PC-3 (cell line): ENCODE measurements around the gene ZNF91. TPM values are rescaled to one million over a fixed set of nuclear protein-coding genes. Genes with fewer than 3 reads are reported as not detected.
A peak's percentile ranks its signal among the peaks of the same experiment; 100 is the strongest.

Experiments used
- ATAC-seq: fragments of 200-7000 bp; cut with Tn5 transposase; 2 replicates; pipeline ENCODE4 v1.9.1; 2020; ENCODE audit warnings: mild to moderate bottlenecking, moderate library complexity
- BruUV-seq: library from RNA; stranded (reverse); fragments of 400-500 nt; replicated peaks from 2 replicates; lab custom pipeline; 2021; lab: Mats Ljungman, UMichigan
- CTCF ChIA-PET: fragments of 300-600 bp; sonication (Branson Sonifier 250); formaldehyde crosslinking; loops from one replicate; lab custom pipeline; 2022; ENCODE audit warnings: antibody characterized with exemption; lab: Charles Lee
- POLR2A ChIA-PET: fragments of 300-600 bp; sonication (Branson Sonifier 250); formaldehyde crosslinking; loops from one replicate; lab custom pipeline; 2022; ENCODE audit warnings: antibody characterized with exemption; ENCODE audit not compliant: unreplicated experiment; lab: Charles Lee
- DNase-seq: peaks from one replicate; pipeline ENCODE4 v3.0.0-alpha.2; 2015
- H2AFZ ChIP-seq: fragments of 300-600 bp; sonication (generic); 2 replicates; pipeline ENCODE4 v1.6.0; 2016; ENCODE audit warnings: antibody characterized with exemption, low read length
- H3F3A ChIP-seq: fragments of 300-600 bp; sonication (generic); one replicate; pipeline ENCODE4 v1.6.0; 2017; ENCODE audit warnings: antibody characterized with exemption, low read length, control low read depth, mild to moderate bottlenecking; ENCODE audit not compliant: unreplicated experiment
- H3K27ac ChIP-seq: fragments of 300-600 bp; sonication (generic); 2 replicates; pipeline ENCODE4 v1.5.1; 2016; ENCODE audit warnings: mild to moderate bottlenecking, low read length
- H3K27me3 ChIP-seq: fragments of 300-600 bp; sonication (generic); 2 replicates; pipeline ENCODE4 v1.6.1; 2016; ENCODE audit warnings: low read length, mixed read lengths
- H3K36me3 ChIP-seq: fragments of 300-600 bp; sonication (generic); 2 replicates; pipeline ENCODE4 v1.6.1; 2016; ENCODE audit warnings: low read depth, mixed run types, low read length, mixed read lengths
- H3K4me1 ChIP-seq: fragments of 300-600 bp; sonication (generic); 2 replicates; pipeline ENCODE4 v1.5.1; 2016; ENCODE audit warnings: low read length; ENCODE audit not compliant: insufficient read depth
- H3K4me2 ChIP-seq: fragments of 300-600 bp; sonication (generic); 2 replicates; pipeline ENCODE4 v1.6.0; 2016; ENCODE audit warnings: low read length
- H3K4me3 ChIP-seq: fragments of 300-600 bp; sonication (generic); 2 replicates; pipeline ENCODE4 v1.5.1; 2016; ENCODE audit warnings: mild to moderate bottlenecking, low read length, mixed read lengths
- H3K79me2 ChIP-seq: fragments of 300-600 bp; sonication (generic); 2 replicates; pipeline ENCODE4 v1.6.1; 2017; ENCODE audit warnings: low read length, mixed read lengths
- H3K9ac ChIP-seq: fragments of 300-600 bp; sonication (generic); 2 replicates; pipeline ENCODE4 v1.6.0; 2016; ENCODE audit warnings: mild to moderate bottlenecking, low read length
- H3K9me2 ChIP-seq: fragments of 300-600 bp; sonication (generic); replicated peaks from 2 replicates; pipeline ENCODE4 v1.6.1; 2016; ENCODE audit warnings: mixed run types, low read length, mixed read lengths
- H3K9me3 ChIP-seq: fragments of 300-600 bp; sonication (generic); 2 replicates; pipeline ENCODE4 v1.6.1; 2016; ENCODE audit warnings: low read length, mixed read lengths
- H4K20me1 ChIP-seq: fragments of 300-600 bp; sonication (generic); 2 replicates; pipeline ENCODE4 v1.6.1; 2016; ENCODE audit warnings: low read length, mixed read lengths
- CTCF ChIP-seq: fragments of 300-600 bp; sonication (generic); conservative IDR thresholded peaks from 2 replicates; pipeline ENCODE4 v1.5.1; 2017; ENCODE audit warnings: antibody characterized with exemption, low read depth, mild to moderate bottlenecking, low read length
- EZH2 ChIP-seq: fragments of 300-600 bp; sonication (generic); IDR thresholded peaks from one replicate; pipeline ENCODE4 v1.6.1; 2017; ENCODE audit warnings: antibody characterized with exemption, mild to moderate bottlenecking, low read length; ENCODE audit not compliant: unreplicated experiment
- EZH2phosphoT487 ChIP-seq: fragments of 300-600 bp; sonication (generic); IDR thresholded peaks from 2 replicates; pipeline ENCODE4 v1.6.1; 2018; ENCODE audit warnings: mild to moderate bottlenecking, antibody characterized with exemption, low read length, borderline replicate concordance
- intact Hi-C: fragments of 100-400 bp; cut with micrococcal nuclease; formaldehyde crosslinking; loops from 2 replicates; pipeline ENCODE4 v1.9.0; 2023
- total RNA-seq: library from RNA; depleted of rRNA; stranded (reverse); fragments of >200 nt; gene quantifications from 2 replicates; pipeline ENCODE4 v1.2.3, GENCODE V29; 2014

The ZNF91 gene
- total RNA-seq, 1 experiment from 2014 or later: 22.2 TPM

GRCh38 chr19:23393121-23393520 is 2.1 kb downstream of the ZNF91 start:
- TF ChIP-seq EZH2phosphoT487 (no peak), EZH2 (no peak), CTCF (no peak)
- Histone ChIP-seq H3K4me1 (peaks cover 33% of the 10 kb centered on the region), H3K27me3 (no peaks in the 10 kb centered on the region), H3F3A (peaks cover 14% of the 10 kb centered on the region), H3K79me2 (peaks cover 70% of the 10 kb centered on the region), H3K9ac (peak overlapping the region; percentile 98), H3K9me3 (peaks cover 15% of the 10 kb centered on the region; the same call in 1 of the 2 replicates), H4K20me1 (no peaks in the 10 kb centered on the region), H3K4me3 (peak overlapping the region; percentile 92), H3K4me2 (peak overlapping the region; percentile 82), H3K36me3 (peaks cover 36% of the 10 kb centered on the region), H2AFZ (no peak overlapping the region), H3K27ac (peak overlapping the region; percentile 95), H3K9me2 (no peaks in the 10 kb centered on the region)
- ATAC-seq (no peak), DNase-seq (peak; percentile 24)
- CTCF ChIA-PET: no interaction called here
- BruUV-seq: no TSS peak
- POLR2A ChIA-PET: interaction anchor here (0.5 to 0.6 kb wide), 2 partner anchors 17 to 163 kb away, joined by 3 to 4 read pairs; no protein-coding TSS in a partner anchor
- intact Hi-C loops: loop anchor here (5.0 to 10.0 kb wide), 3 partner anchors 58 to 292 kb away; partner anchors contain the start of gene ZNF675

GRCh38 chr19:23391236-23391635 is 4.0 kb downstream of the ZNF91 start:
- BruUV-seq: no TSS peak
- ATAC-seq (peak; percentile 37), DNase-seq (peak; percentile 71)
- no peaks in the 10 kb centered on the region for H3K9me2 ChIP-seq
- H3K36me3 ChIP-seq: peaks cover 52% of the 10 kb centered on the region
- ChIA-PET POLR2A (interaction anchor here (0.6 kb wide), 1 partner anchor 9 kb away, joined by 3 read pairs; no protein-coding TSS in a partner anchor), CTCF (no interaction called here)
- H3K4me2 ChIP-seq: peak overlapping the region; percentile 82
- intact Hi-C loops: loop anchor here (5.0 to 10.0 kb wide), 3 partner anchors 56 to 294 kb away; partner anchors contain the start of gene ZNF675
- peak overlapping the region; percentile 98 for H3K9ac ChIP-seq
- H3K27me3 ChIP-seq: no peaks in the 10 kb centered on the region
- peaks cover 87% of the 10 kb centered on the region for H3K79me2 ChIP-seq
- H3K4me1 ChIP-seq: peaks cover 33% of the 10 kb centered on the region
- no peak overlapping the region for H2AFZ ChIP-seq
- no peaks in the 10 kb centered on the region for H4K20me1 ChIP-seq
- TF ChIP-seq EZH2 (no peak), CTCF (no peak), EZH2phosphoT487 (no peak)
- peaks cover 21% of the 10 kb centered on the region; the same call in 1 of the 2 replicates for H3K9me3 ChIP-seq
- peak overlapping the region; percentile 45 for H3K4me3 ChIP-seq
- peak overlapping the region; percentile 95 for H3K27ac ChIP-seq
- H3F3A ChIP-seq: peaks cover 14% of the 10 kb centered on the region

- Histone ChIP-seq H3K4me2 (no peak overlapping the region), H3F3A (no peaks in the 10 kb centered on the region), H3K36me3 (peaks cover 95% of the 10 kb centered on the region), H2AFZ (no peak overlapping the region), H4K20me1 (no peaks in the 10 kb centered on the region), H3K27me3 (no peaks in the 10 kb centered on the region), H3K9me3 (peaks cover 58% of the 10 kb centered on the region), H3K27ac (no peak overlapping the region), H3K4me3 (no peak overlapping the region), H3K4me1 (peaks cover 10% of the 10 kb centered on the region; the same call in 1 of the 2 replicates), H3K79me2 (peaks cover 98% of the 10 kb centered on the region), H3K9me2 (no peaks in the 10 kb centered on the region), H3K9ac (no peak overlapping the region)
- CTCF ChIA-PET: no interaction called here
- no peak for DNase-seq
- POLR2A ChIA-PET: no interaction called here
- intact Hi-C loops: no loop called here
- TF ChIP-seq EZH2phosphoT487: no peak
- no peak for TF ChIP-seq EZH2
- no TSS peak for BruUV-seq
- ATAC-seq: no peak
Observed at GRCh38 chr19:23385404-23385803, 9.9 kb downstream of the ZNF91 start.
